Mucosa of gallbladder (tissue), 1 donor: ENCODE data around the gene PAX3. TPM values are rescaled to one million over a fixed set of nuclear protein-coding genes. Genes with fewer than 3 reads are reported as not detected.

Experiments used
- DNase-seq: peaks from one replicate; pipeline ENCODE4 v3.0.0-alpha.2; 2020; ENCODE audit warnings: low spot score
- total RNA-seq: library from RNA; stranded (reverse); gene quantifications from one replicate; pipeline ENCODE4 v1.2.1, GENCODE V29; 2021
- donor health status: DM: no; HTN: no; CAD: no.

PAX3 gene
- total RNA-seq, 1 donor from 2014 or later = not detected

- no peak for DNase-seq
Measured at GRCh38 chr2:222310747-222311318, 12.0 kb upstream of the PAX3 start.

- DNase-seq = no peak
Measured at GRCh38 chr2:222309766-222310165, 11.0 kb upstream of the PAX3 start.

GRCh38 chr2:222309361-222309760, 10.6 kb upstream of the PAX3 start:
- DNase-seq = no peak

- no peak for DNase-seq
Measured at GRCh38 chr2:222307978-222308730, 9.4 kb upstream of the PAX3 start.

- no peak for DNase-seq
Measured at GRCh38 chr2:222307143-222307756, 8.5 kb upstream of the PAX3 start.

GRCh38 chr2:222306393-222307142, 7.8 kb upstream of the PAX3 start:
- DNase-seq = no peak

GRCh38 chr2:222305516-222306392, 7.0 kb upstream of the PAX3 start:
- DNase-seq = no peak

GRCh38 chr2:222304737-222305515, 6.1 kb upstream of the PAX3 start:
- DNase-seq = no peak

- DNase-seq = no peak
Measured at GRCh38 chr2:222303828-222304736, 5.3 kb upstream of the PAX3 start.

- no peak for DNase-seq
Measured at GRCh38 chr2:222303045-222303827, 4.4 kb upstream of the PAX3 start.

- DNase-seq = no peak
Measured at GRCh38 chr2:222302178-222303018, 3.6 kb upstream of the PAX3 start.

- no peak for DNase-seq
Measured at GRCh38 chr2:222301796-222302118, 3.0 kb upstream of the PAX3 start.

- DNase-seq = no peak
Measured at GRCh38 chr2:222301053-222301795, 2.4 kb upstream of the PAX3 start.

- no peak for DNase-seq
Measured at GRCh38 chr2:222300726-222301052, 1.9 kb upstream of the PAX3 start.

GRCh38 chr2:222299906-222300725, 1.3 kb upstream of the PAX3 start:
- DNase-seq = no peak

GRCh38 chr2:222298001-222298310, 842 bp downstream of the PAX3 start:
- DNase-seq = no peak

- DNase-seq = no peak
Measured at GRCh38 chr2:222297600-222297935, 1.2 kb downstream of the PAX3 start.
